Measurements from ENCODE around the gene IRF7.

- TF ChIP-seq CTCF (IDR thresholded peaks at IDR 0.05) (no peak), EP300 (IDR thresholded peaks at IDR 0.05) (no peak), POLR2A (IDR thresholded peaks at IDR 0.05) (no peak)
Observed at GRCh38 chr11:640021-640706, 24.4 kb upstream of the IRF7 start.

Data from ovary (tissue), 3 donors.